ENCODE data around the gene B3GLCT. TPM values are rescaled to one million over a fixed set of nuclear protein-coding genes. Genes with fewer than 3 reads are reported as not detected.

The B3GLCT gene
- total RNA-seq, 5 donors from 2014 or later (not counting 1 experiment from before 2014, with no cell fraction given): 3.7 to 5.6 (median 4.7) TPM

DNA sequence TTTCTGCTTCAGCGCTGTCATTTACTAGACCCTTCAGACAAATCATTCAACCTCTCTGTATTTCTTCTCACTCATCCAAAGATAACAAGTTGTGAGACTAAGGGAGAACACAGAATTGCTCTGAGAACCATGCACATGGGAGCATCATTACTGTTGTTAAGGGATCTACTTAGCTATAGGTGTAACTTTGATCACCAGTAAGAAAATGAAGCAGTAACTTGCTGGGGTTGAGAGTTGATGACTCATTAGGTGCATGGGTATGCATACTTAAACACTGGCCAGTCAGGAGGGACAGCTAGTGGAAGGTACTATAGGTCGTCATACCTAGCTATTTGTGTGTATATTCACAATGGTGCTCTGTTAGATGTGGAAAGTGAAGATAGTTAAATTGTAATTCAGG, 61.5 kb downstream of the B3GLCT start:
- no peaks in the 10 kb centered on the region for H3K4me1 ChIP-seq (ENCODE audit: control insufficient read depth in 1 of 2, extremely low read depth in 1 of 2, insufficient read depth in 2 of 2, low read length in 2 of 2)
- Mint-ChIP-seq H3K9me3 (peaks cover 0 to 3% (median 3%) of the 10 kb centered on the region in 3 donors), H3K4me3 (no peak overlapping the region), H3K36me3 (peaks cover 50% of the 10 kb centered on the region), H3K27ac (no peak overlapping the region), H3K27me3 (no peaks in the 10 kb centered on the region), H3K4me1 (no peaks in the 10 kb centered on the region)
- no peak for ATAC-seq (replicated peaks in 1 of 4)
- no peaks in the 10 kb centered on the region for H3K9me3 ChIP-seq
- no peak for DNase-seq
- ChIA-PET POLR2A (no interaction called here), CTCF (no interaction called here)
- H3K4me3 ChIP-seq (ENCODE audit: control insufficient read depth in 1 of 2, extremely low read depth in 1 of 2, low read length in 1 of 2): no peak overlapping the region
- H3K27ac ChIP-seq (ENCODE audit: low read length): no peak overlapping the region
- H3K27me3 ChIP-seq (replicated peaks in 1 of 2; ENCODE audit: control insufficient read depth in 2 of 2, extremely low read depth in 1 of 2, insufficient read depth in 2 of 2, low read length in 1 of 2): no peaks in the 10 kb centered on the region
- H3K36me3 ChIP-seq (ENCODE audit: control insufficient read depth in 2 of 2, extremely low read depth in 1 of 2, insufficient read depth in 1 of 2, low read length in 1 of 2): peaks cover 0 to 6% of the 10 kb centered on the region in 2 donors
- 100% methylated on average over 1 of the region's 2 CpGs for WGBS (ENCODE audit: insufficient coverage)

DNA sequence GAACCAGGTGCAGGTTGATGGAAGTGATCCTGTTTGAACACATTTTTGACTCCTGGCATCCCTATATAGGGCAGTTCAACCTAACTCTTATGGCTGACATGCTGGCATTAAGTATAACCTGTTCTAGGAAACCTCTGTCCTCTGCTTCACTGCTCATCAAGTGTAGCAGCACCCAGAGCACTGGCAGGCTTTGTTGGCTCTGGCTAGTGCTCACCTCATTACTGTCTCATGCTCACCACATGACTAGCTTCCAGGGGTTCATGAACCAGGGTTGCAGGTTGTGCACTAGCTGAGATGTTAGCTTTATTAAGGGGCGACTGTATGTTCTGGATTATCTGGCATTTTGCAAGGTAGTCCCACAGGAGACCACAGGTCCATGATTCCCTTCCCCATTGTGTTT, 63.6 kb downstream of the B3GLCT start:
- Histone ChIP-seq H3K36me3 (ENCODE audit: control insufficient read depth in 2 of 2, extremely low read depth in 1 of 2, insufficient read depth in 1 of 2, low read length in 1 of 2) (peaks cover 0 to 6% of the 10 kb centered on the region in 2 donors), H3K9me3 (no peaks in the 10 kb centered on the region), H3K4me3 (ENCODE audit: control insufficient read depth in 1 of 2, extremely low read depth in 1 of 2, low read length in 1 of 2) (no peak overlapping the region), H3K4me1 (ENCODE audit: control insufficient read depth in 1 of 2, extremely low read depth in 1 of 2, insufficient read depth in 2 of 2, low read length in 2 of 2) (no peaks in the 10 kb centered on the region), H3K27me3 (replicated peaks in 1 of 2; ENCODE audit: control insufficient read depth in 2 of 2, extremely low read depth in 1 of 2, insufficient read depth in 2 of 2, low read length in 1 of 2) (no peaks in the 10 kb centered on the region), H3K27ac (ENCODE audit: low read length) (no peak overlapping the region)
- peaks cover 61% of the 10 kb centered on the region for H3K36me3 Mint-ChIP-seq
- H3K27me3 Mint-ChIP-seq: no peaks in the 10 kb centered on the region
- no peak for ATAC-seq (replicated peaks in 1 of 4)
- H3K4me1 Mint-ChIP-seq: no peaks in the 10 kb centered on the region
- no peak for DNase-seq
- no peak overlapping the region for H3K27ac Mint-ChIP-seq
- no peaks in the 10 kb centered on the region for H3K9me3 Mint-ChIP-seq
- POLR2A ChIA-PET: no interaction called here
- H3K4me3 Mint-ChIP-seq: no peak overlapping the region
- WGBS (ENCODE audit: insufficient coverage): no CpG with 5 or more reads among the region's 1 CpG
- CTCF ChIA-PET: no interaction called here

DNA sequence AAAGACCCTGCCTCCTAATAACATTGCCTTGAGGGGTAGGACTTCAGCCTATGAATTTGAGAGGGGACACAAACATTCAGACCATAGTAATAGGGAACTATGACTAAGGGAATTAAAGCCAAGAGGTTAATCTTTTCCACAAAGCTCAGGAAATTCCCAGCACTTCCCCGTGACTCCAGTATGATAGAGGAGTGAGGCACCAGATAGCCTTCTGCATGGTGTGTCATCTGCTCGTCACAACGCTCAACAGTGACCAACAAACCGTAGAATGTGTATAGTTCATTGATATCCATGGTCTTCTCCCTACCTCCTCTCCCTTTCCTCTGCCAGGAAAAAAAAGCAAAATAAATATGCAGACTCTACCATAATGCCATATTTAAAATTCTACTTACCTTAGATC, 64.4 kb downstream of the B3GLCT start:
- ChIA-PET CTCF (no interaction called here), POLR2A (no interaction called here)
- Histone ChIP-seq H3K27me3 (replicated peaks in 1 of 2; ENCODE audit: control insufficient read depth in 2 of 2, extremely low read depth in 1 of 2, insufficient read depth in 2 of 2, low read length in 1 of 2) (no peaks in the 10 kb centered on the region), H3K27ac (ENCODE audit: low read length) (no peak overlapping the region), H3K4me1 (ENCODE audit: control insufficient read depth in 1 of 2, extremely low read depth in 1 of 2, insufficient read depth in 2 of 2, low read length in 2 of 2) (no peaks in the 10 kb centered on the region), H3K9me3 (no peaks in the 10 kb centered on the region), H3K36me3 (ENCODE audit: control insufficient read depth in 2 of 2, extremely low read depth in 1 of 2, insufficient read depth in 1 of 2, low read length in 1 of 2) (peaks cover 0 to 7% of the 10 kb centered on the region in 2 donors), H3K4me3 (ENCODE audit: control insufficient read depth in 1 of 2, extremely low read depth in 1 of 2, low read length in 1 of 2) (no peak overlapping the region)
- Mint-ChIP-seq H3K9me3 (peaks cover 0 to under 1% (median 0%) of the 10 kb centered on the region in 3 donors), H3K27me3 (no peaks in the 10 kb centered on the region), H3K27ac (no peak overlapping the region), H3K4me3 (no peak overlapping the region), H3K36me3 (peaks cover 68% of the 10 kb centered on the region), H3K4me1 (no peaks in the 10 kb centered on the region)
- ATAC-seq (replicated peaks in 1 of 4) (no peak), DNase-seq (no peak)
- WGBS (ENCODE audit: insufficient coverage): no CpG with 5 or more reads among the region's 4 CpGs

DNA sequence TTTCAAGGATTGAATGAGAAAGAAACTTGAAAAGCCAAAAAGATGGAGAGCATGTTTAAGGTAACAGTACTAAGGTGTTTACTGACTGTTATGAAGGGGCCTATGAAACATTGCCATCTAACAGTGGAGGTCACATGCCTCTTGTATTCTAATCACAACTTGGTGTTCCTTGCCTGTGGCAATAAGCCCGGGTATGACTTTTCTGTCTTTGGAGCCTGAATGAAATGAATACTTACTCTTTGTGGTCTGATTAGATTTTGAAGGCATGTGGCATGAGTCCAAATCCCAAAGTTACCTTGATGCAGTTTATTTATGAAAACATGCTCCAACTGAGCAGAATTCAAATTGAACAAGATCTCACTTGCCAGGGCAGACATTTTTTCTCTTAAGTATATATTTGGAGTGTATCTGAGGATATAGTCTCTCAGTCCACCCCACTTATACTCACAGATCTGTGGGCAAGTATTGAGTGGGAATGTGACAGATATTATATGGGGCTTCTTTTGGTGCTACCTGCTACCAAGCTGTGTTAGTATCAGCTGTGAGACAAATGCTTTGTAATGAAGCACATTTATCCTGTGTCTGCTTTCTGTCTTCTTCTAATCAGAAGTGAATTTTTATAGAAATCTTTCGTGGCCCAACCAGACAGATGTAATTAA, 67.5 kb downstream of the B3GLCT start:
- peaks cover 76% of the 10 kb centered on the region for H3K36me3 Mint-ChIP-seq
- ChIA-PET CTCF (no interaction called here), POLR2A (no interaction called here)
- no CpG with 5 or more reads among the region's 2 CpGs for WGBS (ENCODE audit: insufficient coverage)
- no peaks in the 10 kb centered on the region for H3K4me1 Mint-ChIP-seq
- ATAC-seq (replicated peaks in 1 of 4) (no peak), DNase-seq (no peak)
- H3K27ac Mint-ChIP-seq: no peak overlapping the region
- no peaks in the 10 kb centered on the region for H3K27me3 Mint-ChIP-seq
- Histone ChIP-seq H3K27ac (ENCODE audit: low read length) (no peak overlapping the region), H3K4me3 (ENCODE audit: control insufficient read depth in 1 of 2, extremely low read depth in 1 of 2, low read length in 1 of 2) (no peak overlapping the region), H3K36me3 (ENCODE audit: control insufficient read depth in 2 of 2, extremely low read depth in 1 of 2, insufficient read depth in 1 of 2, low read length in 1 of 2) (peaks cover 0 to 5% of the 10 kb centered on the region in 2 donors), H3K4me1 (ENCODE audit: control insufficient read depth in 1 of 2, extremely low read depth in 1 of 2, insufficient read depth in 2 of 2, low read length in 2 of 2) (no peaks in the 10 kb centered on the region), H3K27me3 (replicated peaks in 1 of 2; ENCODE audit: control insufficient read depth in 2 of 2, extremely low read depth in 1 of 2, insufficient read depth in 2 of 2, low read length in 1 of 2) (no peaks in the 10 kb centered on the region), H3K9me3 (no peaks in the 10 kb centered on the region)
- H3K4me3 Mint-ChIP-seq: no peak overlapping the region
- H3K9me3 Mint-ChIP-seq: peaks cover 4% of the 10 kb centered on the region in 3 donors

DNA sequence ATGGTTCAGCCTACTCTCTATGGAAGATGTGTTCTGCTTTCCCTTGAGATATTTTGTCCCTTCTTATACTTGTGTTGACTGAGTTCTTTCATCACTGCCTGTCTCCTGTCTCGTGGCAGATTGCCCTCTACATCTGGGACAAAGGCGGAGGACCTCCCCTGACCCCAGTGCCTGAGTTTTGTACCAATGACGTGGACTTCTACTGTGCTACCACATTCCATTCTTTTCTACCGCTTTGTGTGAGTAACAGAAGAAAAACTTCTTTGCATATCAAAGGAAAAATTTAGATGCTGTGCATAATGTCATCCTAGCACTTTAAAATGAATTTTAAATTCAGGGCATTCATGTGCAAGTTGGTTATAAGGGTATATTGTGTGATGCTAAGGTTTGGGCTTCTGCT, 74.6 kb downstream of the B3GLCT start:
- no peak overlapping the region for H3K4me3 Mint-ChIP-seq
- H3K9me3 Mint-ChIP-seq: peaks cover 6 to 13% (median 13%) of the 10 kb centered on the region in 3 donors
- Histone ChIP-seq H3K27me3 (replicated peaks in 1 of 2; ENCODE audit: control insufficient read depth in 2 of 2, extremely low read depth in 1 of 2, insufficient read depth in 2 of 2, low read length in 1 of 2) (no peaks in the 10 kb centered on the region), H3K27ac (ENCODE audit: low read length) (no peak overlapping the region), H3K36me3 (ENCODE audit: control insufficient read depth in 2 of 2, extremely low read depth in 1 of 2, insufficient read depth in 1 of 2, low read length in 1 of 2) (peaks cover 0 to 12% of the 10 kb centered on the region in 2 donors), H3K9me3 (no peaks in the 10 kb centered on the region), H3K4me1 (ENCODE audit: control insufficient read depth in 1 of 2, extremely low read depth in 1 of 2, insufficient read depth in 2 of 2, low read length in 2 of 2) (no peaks in the 10 kb centered on the region), H3K4me3 (ENCODE audit: control insufficient read depth in 1 of 2, extremely low read depth in 1 of 2, low read length in 1 of 2) (no peak overlapping the region)
- H3K4me1 Mint-ChIP-seq: no peaks in the 10 kb centered on the region
- ChIA-PET CTCF (no interaction called here), POLR2A (no interaction called here)
- H3K27ac Mint-ChIP-seq: no peak overlapping the region
- H3K36me3 Mint-ChIP-seq: peaks cover 85% of the 10 kb centered on the region
- DNase-seq: no peak
- no CpG with 5 or more reads among the region's 4 CpGs for WGBS (ENCODE audit: insufficient coverage)
- H3K27me3 Mint-ChIP-seq: no peaks in the 10 kb centered on the region
- no peak for ATAC-seq (replicated peaks in 1 of 4)

DNA sequence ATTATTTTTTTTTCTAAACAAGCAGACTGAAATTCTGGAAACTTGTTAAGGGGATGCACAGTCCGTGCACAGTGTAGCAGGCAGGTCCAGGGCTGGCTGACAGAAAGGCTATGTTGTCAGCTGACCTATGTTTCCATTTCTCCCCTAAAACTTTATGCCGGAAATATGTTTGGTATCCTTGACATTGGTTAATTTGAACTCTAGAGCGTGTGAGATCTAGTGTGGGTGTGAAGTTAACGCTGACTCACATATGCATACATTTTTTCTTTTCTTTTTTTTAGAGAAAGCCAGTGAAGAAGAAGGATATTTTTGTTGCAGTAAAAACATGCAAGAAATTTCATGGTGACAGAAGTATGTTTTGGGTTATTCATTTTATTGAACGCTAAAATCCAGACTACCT, 76.6 kb downstream of the B3GLCT start:
- ChIA-PET CTCF (no interaction called here), POLR2A (no interaction called here)
- no CpG with 5 or more reads among the region's 5 CpGs for WGBS (ENCODE audit: insufficient coverage)
- peaks cover 84% of the 10 kb centered on the region for H3K36me3 Mint-ChIP-seq
- H3K27ac Mint-ChIP-seq: no peak overlapping the region
- no peak overlapping the region for H3K4me3 Mint-ChIP-seq
- Histone ChIP-seq H3K4me3 (ENCODE audit: control insufficient read depth in 1 of 2, extremely low read depth in 1 of 2, low read length in 1 of 2) (no peak overlapping the region), H3K36me3 (ENCODE audit: control insufficient read depth in 2 of 2, extremely low read depth in 1 of 2, insufficient read depth in 1 of 2, low read length in 1 of 2) (peaks cover 0 to 12% of the 10 kb centered on the region in 2 donors), H3K27me3 (replicated peaks in 1 of 2; ENCODE audit: control insufficient read depth in 2 of 2, extremely low read depth in 1 of 2, insufficient read depth in 2 of 2, low read length in 1 of 2) (no peaks in the 10 kb centered on the region), H3K4me1 (ENCODE audit: control insufficient read depth in 1 of 2, extremely low read depth in 1 of 2, insufficient read depth in 2 of 2, low read length in 2 of 2) (no peaks in the 10 kb centered on the region), H3K27ac (ENCODE audit: low read length) (no peak overlapping the region), H3K9me3 (no peaks in the 10 kb centered on the region)
- DNase-seq (no peak), ATAC-seq (replicated peaks in 1 of 4) (no peak)
- no peaks in the 10 kb centered on the region for H3K4me1 Mint-ChIP-seq
- H3K9me3 Mint-ChIP-seq: peaks cover 6 to 16% (median 15%) of the 10 kb centered on the region in 3 donors
- no peaks in the 10 kb centered on the region for H3K27me3 Mint-ChIP-seq

DNA sequence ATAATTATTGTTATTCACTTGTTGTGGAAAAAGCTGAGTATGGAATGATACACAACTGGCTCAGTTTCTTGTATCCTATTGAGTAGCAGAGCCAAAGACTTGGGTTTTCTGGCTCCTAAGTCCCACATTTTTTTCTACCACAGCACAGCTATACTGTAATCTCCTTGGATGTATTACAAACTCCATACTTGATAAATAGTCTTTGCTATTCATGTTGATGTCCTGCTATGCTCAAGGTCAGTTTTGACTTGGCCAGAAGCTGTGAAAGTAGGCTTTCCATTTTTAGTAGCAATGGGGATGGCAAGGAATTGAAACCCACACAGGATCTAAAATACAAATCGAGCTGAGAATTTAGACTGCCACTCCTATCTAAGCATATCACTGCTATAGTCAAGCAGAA, 79.1 kb downstream of the B3GLCT start:
- Histone ChIP-seq H3K27me3 (replicated peaks in 1 of 2; ENCODE audit: control insufficient read depth in 2 of 2, extremely low read depth in 1 of 2, insufficient read depth in 2 of 2, low read length in 1 of 2) (no peaks in the 10 kb centered on the region), H3K27ac (ENCODE audit: low read length) (no peak overlapping the region), H3K4me3 (ENCODE audit: control insufficient read depth in 1 of 2, extremely low read depth in 1 of 2, low read length in 1 of 2) (no peak overlapping the region), H3K9me3 (no peaks in the 10 kb centered on the region), H3K4me1 (ENCODE audit: control insufficient read depth in 1 of 2, extremely low read depth in 1 of 2, insufficient read depth in 2 of 2, low read length in 2 of 2) (no peaks in the 10 kb centered on the region), H3K36me3 (ENCODE audit: control insufficient read depth in 2 of 2, extremely low read depth in 1 of 2, insufficient read depth in 1 of 2, low read length in 1 of 2) (peaks cover 0 to 12% of the 10 kb centered on the region in 2 donors)
- no CpG with 5 or more reads among the region's 1 CpG for WGBS (ENCODE audit: insufficient coverage)
- no peak overlapping the region for H3K4me3 Mint-ChIP-seq
- H3K4me1 Mint-ChIP-seq: no peaks in the 10 kb centered on the region
- ATAC-seq (replicated peaks in 1 of 4) (no peak), DNase-seq (no peak)
- ChIA-PET CTCF (no interaction called here), POLR2A (no interaction called here)
- H3K36me3 Mint-ChIP-seq: peaks cover 72% of the 10 kb centered on the region
- no peaks in the 10 kb centered on the region for H3K27me3 Mint-ChIP-seq
- peaks cover 6 to 16% (median 15%) of the 10 kb centered on the region in 3 donors for H3K9me3 Mint-ChIP-seq
- H3K27ac Mint-ChIP-seq: no peak overlapping the region
